Measurements from ENCODE around the gene SETDB2. TPM values are rescaled to one million over a fixed set of nuclear protein-coding genes. Genes with fewer than 3 reads are reported as not detected.
"Not testable (repeated sequence)": the region's sequence is repeated elsewhere in the genome, so short reads cannot be mapped to it uniquely, and the experiment has no call there.

Gene SETDB2
- total RNA-seq, 1 donor from 2014 or later: 16.6 TPM

- no peak for DNase-seq (ENCODE audit: low spot score)
These were observed 22.3 kb downstream of the SETDB2 start for GRCh38 chr13:49466292-49466838.

DNA sequence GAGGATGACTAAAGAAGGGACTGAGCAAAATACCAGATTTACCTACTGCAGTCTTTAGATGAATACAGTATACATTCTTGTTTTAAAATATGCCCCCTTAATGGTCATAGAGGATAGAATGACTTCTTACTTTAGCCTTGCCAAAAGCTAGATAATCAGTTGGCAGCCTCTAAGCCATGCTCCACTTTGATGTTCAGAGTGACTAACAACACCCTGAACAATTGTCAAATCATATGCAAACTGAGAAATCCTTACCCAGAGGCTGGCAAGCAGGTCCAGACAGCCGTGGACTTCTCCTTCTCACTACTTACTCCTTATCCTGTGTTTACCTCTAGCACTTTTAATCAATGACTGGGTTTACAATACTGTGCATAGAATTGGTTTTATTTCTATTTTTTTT lies 28.1 kb downstream of the SETDB2 start:
- DNase-seq (ENCODE audit: low spot score): no peak

- DNase-seq (ENCODE audit: low spot score): no peak
These were observed 32.5 kb downstream of the SETDB2 start for GRCh38 chr13:49476529-49476928.

- no peak for DNase-seq (ENCODE audit: low spot score)
These were observed 37.7 kb downstream of the SETDB2 start for GRCh38 chr13:49481788-49482187.

GRCh38 chr13:49488563-49488962 lies 44.5 kb downstream of the SETDB2 start:
- no peak for DNase-seq (ENCODE audit: low spot score)

- DNase-seq (ENCODE audit: low spot score): no peak
These were observed 50.6 kb downstream of the SETDB2 start for GRCh38 chr13:49494645-49495044.

GRCh38 chr13:49495783-49496762 lies 52.0 kb downstream of the SETDB2 start, which contains the start of gene PHF11:
PHF11 (plus strand) TSS chr13:49495953; CDS start chr13:49496002, 49 bp downstream.
- DNase-seq (ENCODE audit: low spot score): peak; percentile 84

DNA sequence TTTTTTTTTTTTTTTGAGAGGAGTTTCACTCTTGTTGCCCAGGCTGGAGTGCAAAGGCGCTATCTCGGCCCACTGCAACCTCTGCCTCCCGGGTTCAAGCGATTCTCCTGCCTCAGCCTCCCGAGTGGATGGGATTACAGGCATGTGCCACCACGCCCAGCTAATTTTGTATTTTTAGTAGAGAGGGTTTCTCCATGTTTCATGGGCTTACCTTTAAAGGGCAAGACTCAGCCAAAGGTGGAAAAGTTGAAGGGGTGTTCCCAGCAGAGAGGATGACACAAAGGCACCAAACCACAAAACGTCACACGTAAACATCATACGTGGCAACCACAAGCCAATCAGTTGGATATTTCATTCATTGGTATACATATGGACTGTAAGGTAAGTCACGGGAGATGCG lies 52.8 kb downstream of the SETDB2 start:
- not testable (repeated sequence) for DNase-seq (ENCODE audit: low spot score)

GRCh38 chr13:49497272-49497671 lies 53.2 kb downstream of the SETDB2 start:
- DNase-seq (ENCODE audit: low spot score): no peak

- DNase-seq (ENCODE audit: low spot score): no peak
These were observed 54.1 kb downstream of the SETDB2 start for GRCh38 chr13:49498206-49498605.

DNA sequence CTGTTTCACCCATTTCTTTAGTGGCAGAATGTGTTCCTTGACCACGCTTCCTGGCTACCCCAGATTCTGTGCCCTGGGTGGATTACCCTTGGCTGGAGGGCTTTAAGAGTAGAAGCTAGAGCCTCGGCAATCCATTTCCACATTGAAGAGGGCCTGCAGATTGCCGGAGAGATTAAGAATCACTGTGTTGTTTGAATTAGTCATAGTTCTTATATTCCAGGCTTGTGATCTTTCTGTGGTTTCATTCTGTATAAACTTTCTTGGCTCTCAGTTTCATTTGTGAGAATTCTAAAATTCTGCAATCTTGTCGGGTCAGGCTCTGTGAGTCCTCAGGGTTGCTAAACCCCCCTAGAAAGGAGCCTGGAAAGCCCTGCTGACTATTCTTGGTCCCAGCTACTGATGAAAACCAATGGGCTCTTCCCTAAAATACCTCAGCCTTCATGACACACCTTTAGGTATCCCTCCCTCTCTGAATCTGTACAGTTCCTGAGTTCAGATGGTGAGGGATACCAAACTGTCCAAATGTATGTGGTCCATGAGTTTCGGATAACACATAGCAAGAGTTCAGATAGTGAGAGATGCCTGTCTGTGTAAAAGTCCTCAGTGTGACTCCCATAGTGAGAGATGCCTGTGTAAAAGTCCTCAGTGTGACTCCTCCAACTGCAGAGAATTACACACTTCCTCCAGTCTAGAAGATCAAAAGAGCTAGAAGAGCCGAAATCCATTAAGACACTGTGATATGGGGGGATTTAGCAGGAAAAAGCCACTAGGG lies 56.0 kb downstream of the SETDB2 start:
- no peak for DNase-seq (ENCODE audit: low spot score)

GRCh38 chr13:49502954-49503353 lies 58.9 kb downstream of the SETDB2 start:
- no peak for DNase-seq (ENCODE audit: low spot score)

- DNase-seq (ENCODE audit: low spot score): no peak
These were observed 59.9 kb downstream of the SETDB2 start for GRCh38 chr13:49503951-49504350.

GRCh38 chr13:49512578-49512977 lies 68.5 kb downstream of the SETDB2 start:
- DNase-seq (ENCODE audit: low spot score): no peak

DNA sequence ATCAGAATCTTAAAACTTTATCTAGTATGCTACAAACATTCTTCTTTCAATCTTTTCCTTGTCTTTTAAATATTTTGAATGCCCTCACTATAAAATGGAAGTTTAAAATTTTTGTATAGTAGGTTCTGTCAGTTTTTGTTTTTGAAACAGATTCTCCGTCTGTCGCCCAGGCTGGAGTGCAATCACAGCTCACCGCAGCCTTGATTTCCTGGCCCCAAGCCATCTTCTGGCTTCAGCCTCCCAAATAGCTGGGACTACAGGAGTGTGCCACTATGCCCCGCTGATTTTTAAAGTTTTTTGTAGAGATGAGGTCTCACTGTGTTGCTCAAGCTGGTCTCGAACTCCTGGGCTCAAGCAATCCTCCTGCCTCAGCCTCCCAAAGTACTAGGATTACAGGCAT lies 72.4 kb downstream of the SETDB2 start:
- DNase-seq (ENCODE audit: low spot score): no peak

DNA sequence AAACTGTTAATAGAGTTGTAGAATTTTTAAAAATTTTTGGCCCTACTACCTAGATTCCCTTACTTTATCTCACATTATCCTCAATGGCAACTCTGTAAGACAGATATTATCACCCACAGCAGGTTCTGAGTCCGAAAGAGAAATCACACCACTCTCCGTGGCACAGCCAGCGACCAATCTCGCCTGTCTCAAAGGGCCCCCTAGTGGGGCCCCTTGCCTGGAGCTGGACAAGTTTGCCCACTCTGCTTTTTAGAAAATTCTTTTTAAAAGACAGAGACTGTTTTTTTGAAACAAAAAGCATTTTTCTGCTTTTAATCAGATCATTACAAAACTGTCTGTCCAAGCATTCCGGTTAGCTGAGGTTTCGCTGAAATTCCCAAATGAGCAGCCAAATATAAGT lies 73.4 kb downstream of the SETDB2 start:
- no peak for DNase-seq (ENCODE audit: low spot score)

- DNase-seq (ENCODE audit: low spot score): no peak
These were observed 77.2 kb downstream of the SETDB2 start for GRCh38 chr13:49521224-49521623.

DNA sequence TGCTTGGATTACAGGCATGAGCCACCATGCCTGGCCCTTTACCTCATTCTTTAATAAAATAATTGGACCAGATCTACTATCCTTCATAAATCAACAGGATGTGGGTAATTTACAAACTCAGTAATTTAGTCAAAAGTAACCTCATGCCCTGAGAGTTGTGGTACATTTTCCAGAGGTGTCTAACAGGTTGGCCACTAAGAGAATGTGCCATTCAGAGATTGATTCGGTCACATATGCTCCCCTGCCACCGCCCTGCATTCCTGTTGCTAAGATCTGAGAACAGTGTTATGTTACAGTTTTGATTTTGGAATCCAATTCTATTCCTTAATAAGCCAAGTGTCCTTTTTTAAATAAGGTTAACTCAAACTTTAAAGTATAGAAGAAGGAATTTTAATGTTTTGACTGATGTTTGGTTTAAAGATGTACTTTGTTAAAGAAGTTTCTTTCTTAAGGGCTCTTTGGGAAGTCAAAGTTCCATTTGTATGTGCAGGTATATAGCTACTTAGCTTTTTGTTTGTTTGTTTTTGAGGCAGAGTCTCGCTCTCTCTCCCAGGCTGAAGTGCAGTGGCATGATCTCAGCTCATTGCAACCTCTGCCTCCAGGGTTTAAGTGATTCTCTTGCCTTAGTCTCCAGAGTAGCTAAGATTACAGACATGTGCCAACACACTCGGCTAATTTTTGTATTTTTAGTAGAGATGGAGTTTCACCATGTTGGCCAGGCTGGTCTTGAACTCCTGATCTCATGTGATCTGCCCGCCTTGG lies 80.8 kb downstream of the SETDB2 start:
- no peak for DNase-seq (ENCODE audit: low spot score)

GRCh38 chr13:49527123-49527522 lies 83.0 kb downstream of the SETDB2 start:
- no peak for DNase-seq (ENCODE audit: low spot score)

DNA sequence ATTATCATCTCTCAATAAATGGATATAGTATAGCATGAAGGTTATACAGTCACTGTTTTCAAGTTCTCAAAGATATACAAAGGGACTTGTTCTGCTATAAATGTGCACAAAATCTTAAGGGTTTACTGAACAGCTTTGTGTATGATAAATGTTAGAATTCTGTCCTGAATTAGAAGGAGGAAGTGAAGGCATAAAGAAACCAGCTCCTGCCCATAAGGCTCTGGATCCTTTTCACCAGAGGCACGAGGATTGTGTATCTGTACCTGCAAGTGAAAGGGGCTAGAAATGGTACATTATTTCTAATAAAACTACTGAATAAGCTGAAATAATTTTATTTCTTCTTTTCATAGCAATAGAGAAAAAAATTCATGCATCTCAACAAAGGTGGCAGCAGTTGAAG lies 84.1 kb downstream of the SETDB2 start:
- DNase-seq (ENCODE audit: low spot score): no peak

DNA sequence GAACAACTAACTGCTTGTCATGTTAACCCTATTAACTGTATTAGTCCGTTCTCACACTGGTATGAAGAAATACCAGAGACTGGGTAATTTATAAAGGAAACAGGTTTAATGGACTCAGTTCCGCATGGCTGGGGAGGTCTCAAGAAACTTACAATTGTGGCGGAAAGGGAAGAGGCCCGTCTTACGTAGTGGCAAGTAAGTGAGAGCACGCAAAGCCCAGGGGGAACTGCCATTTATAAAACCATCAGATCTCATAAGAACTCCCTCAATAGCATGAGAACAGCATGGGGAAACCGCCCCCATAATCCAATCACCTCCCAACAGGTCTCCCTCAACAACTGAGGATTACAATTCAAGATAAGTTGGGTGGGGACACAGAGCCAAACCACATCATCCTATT lies 86.4 kb downstream of the SETDB2 start:
- no peak for DNase-seq (ENCODE audit: low spot score)

GRCh38 chr13:49532593-49532992 lies 88.5 kb downstream of the SETDB2 start:
- DNase-seq (ENCODE audit: low spot score): no peak

Measured in ureter (tissue), 1 donor.